ENCODE measurements around the gene EXOC5. TPM values are rescaled to one million over a fixed set of nuclear protein-coding genes. Genes with fewer than 3 reads are reported as not detected.

EXOC5 gene
- total RNA-seq, 1 donor from 2014 or later = 66.3 TPM

- intact Hi-C loops (cut with DNase I) = no loop called here
- Histone ChIP-seq H3K36me3 (no peaks in the 10 kb centered on the region), H3K4me1 (no peaks in the 10 kb centered on the region), H3K4me3 (no peak overlapping the region), H3K27ac (no peak overlapping the region), H3K27me3 (no peaks in the 10 kb centered on the region), H3K9me3 (no peaks in the 10 kb centered on the region)
- DNase-seq = no peak
- TF ChIP-seq, protein P1, sequence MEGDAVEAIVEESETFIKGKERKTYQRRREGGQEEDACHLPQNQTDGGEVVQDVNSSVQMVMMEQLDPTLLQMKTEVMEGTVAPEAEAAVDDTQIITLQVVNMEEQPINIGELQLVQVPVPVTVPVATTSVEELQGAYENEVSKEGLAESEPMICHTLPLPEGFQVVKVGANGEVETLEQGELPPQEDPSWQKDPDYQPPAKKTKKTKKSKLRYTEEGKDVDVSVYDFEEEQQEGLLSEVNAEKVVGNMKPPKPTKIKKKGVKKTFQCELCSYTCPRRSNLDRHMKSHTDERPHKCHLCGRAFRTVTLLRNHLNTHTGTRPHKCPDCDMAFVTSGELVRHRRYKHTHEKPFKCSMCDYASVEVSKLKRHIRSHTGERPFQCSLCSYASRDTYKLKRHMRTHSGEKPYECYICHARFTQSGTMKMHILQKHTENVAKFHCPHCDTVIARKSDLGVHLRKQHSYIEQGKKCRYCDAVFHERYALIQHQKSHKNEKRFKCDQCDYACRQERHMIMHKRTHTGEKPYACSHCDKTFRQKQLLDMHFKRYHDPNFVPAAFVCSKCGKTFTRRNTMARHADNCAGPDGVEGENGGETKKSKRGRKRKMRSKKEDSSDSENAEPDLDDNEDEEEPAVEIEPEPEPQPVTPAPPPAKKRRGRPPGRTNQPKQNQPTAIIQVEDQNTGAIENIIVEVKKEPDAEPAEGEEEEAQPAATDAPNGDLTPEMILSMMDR (IDR thresholded peaks at IDR 0.05) = no peak
- ATAC-seq = no peak
These were observed 30.8 kb upstream of the EXOC5 start for GRCh38 chr14:57299511-57299910.

- H3K27ac ChIP-seq = no peak overlapping the region
- H3K27me3 ChIP-seq = no peaks in the 10 kb centered on the region
- intact Hi-C loops (cut with DNase I) = no loop called here
- no peaks in the 10 kb centered on the region for H3K9me3 ChIP-seq
- no peaks in the 10 kb centered on the region for H3K4me1 ChIP-seq
- DNase-seq (no peak), ATAC-seq (no peak)
- TF ChIP-seq, protein P1 (IDR thresholded peaks at IDR 0.05) = no peak
- H3K4me3 ChIP-seq = no peak overlapping the region
- H3K36me3 ChIP-seq = no peaks in the 10 kb centered on the region
These were observed 29.1 kb upstream of the EXOC5 start for GRCh38 chr14:57297852-57298251.

- DNase-seq = no peak
- intact Hi-C loops (cut with DNase I) = no loop called here
- TF ChIP-seq, protein P1 (IDR thresholded peaks at IDR 0.05) = no peak
These were observed 26.5 kb upstream of the EXOC5 start for GRCh38 chr14:57295239-57295638.

GRCh38 chr14:57293866-57294837, 25.4 kb upstream of the EXOC5 start:
- no peak overlapping the region for H3K4me3 ChIP-seq
- DNase-seq (no peak), ATAC-seq (no peak)
- H3K27ac ChIP-seq = no peak overlapping the region
- TF ChIP-seq, protein P1 (IDR thresholded peaks at IDR 0.05) = peak; percentile 32
- peaks cover 25% of the 10 kb centered on the region for H3K36me3 ChIP-seq
- intact Hi-C loops (cut with DNase I) = no loop called here
- no peaks in the 10 kb centered on the region for H3K9me3 ChIP-seq
- no peaks in the 10 kb centered on the region for H3K4me1 ChIP-seq
- H3K27me3 ChIP-seq = no peaks in the 10 kb centered on the region

More at GRCh38 chr14:57295239-57295638, 26.5 kb upstream of the EXOC5 start:
- H3K4me3 ChIP-seq = no peak overlapping the region
- no peaks in the 10 kb centered on the region for H3K9me3 ChIP-seq
- no peak overlapping the region for H3K27ac ChIP-seq
- peaks cover 16% of the 10 kb centered on the region for H3K36me3 ChIP-seq
- no peak for ATAC-seq
- H3K27me3 ChIP-seq = no peaks in the 10 kb centered on the region
- no peaks in the 10 kb centered on the region for H3K4me1 ChIP-seq

- Histone ChIP-seq H3K4me1 (no peaks in the 10 kb centered on the region), H3K27me3 (no peaks in the 10 kb centered on the region), H3K36me3 (peaks cover 35% of the 10 kb centered on the region), H3K4me3 (no peak overlapping the region), H3K9me3 (no peaks in the 10 kb centered on the region), H3K27ac (no peak overlapping the region)
- DNase-seq = no peak
- ATAC-seq = no peak
- TF ChIP-seq, protein P1 (IDR thresholded peaks at IDR 0.05) = no peak
- intact Hi-C loops (cut with DNase I) = no loop called here
These were observed 23.3 kb upstream of the EXOC5 start for GRCh38 chr14:57291692-57292647.

Data from upper lobe of right lung (tissue), 1 donor.